Hepatocyte (in vitro differentiated cells): ENCODE results near the gene CUL7. TPM values are rescaled to one million over a fixed set of nuclear protein-coding genes. Genes with fewer than 3 reads are reported as not detected.
"Not testable (repeated sequence)": the region's sequence is repeated elsewhere in the genome, so short reads cannot be mapped to it uniquely, and the experiment has no call there.

ENCODE experiments used
- DNase-seq: peaks from one replicate; pipeline ENCODE4 v3.0.0-alpha.2; 2016; ENCODE audit warnings: low spot score
- H2AFZ ChIP-seq: fragments of 200-600 bp; sonication (generic); 2 replicates; pipeline ENCODE4 v1.6.0; 2016; ENCODE audit warnings: antibody characterized with exemption, mild to moderate bottlenecking
- H3K27ac ChIP-seq: fragments of 200-600 bp; sonication (generic); 2 replicates; pipeline ENCODE4 v1.5.1; 2016; ENCODE audit warnings: mild to moderate bottlenecking
- H3K27me3 ChIP-seq: fragments of 200-600 bp; sonication (generic); 2 replicates; pipeline ENCODE4 v1.6.1; 2016
- H3K36me3 ChIP-seq: fragments of 200-600 bp; sonication (generic); replicated peaks from 2 replicates; pipeline ENCODE4 v1.5.1; 2016; ENCODE audit warnings: low read depth; ENCODE audit not compliant: insufficient read depth
- H3K4me1 ChIP-seq: fragments of 200-600 bp; sonication (generic); 2 replicates; pipeline ENCODE4 v1.5.1; 2016; ENCODE audit warnings: mild to moderate bottlenecking, moderate library complexity; ENCODE audit not compliant: insufficient read depth
- H3K4me2 ChIP-seq: fragments of 200-600 bp; sonication (generic); 2 replicates; pipeline ENCODE4 v1.6.0; 2016
- H3K4me3 ChIP-seq: fragments of 200-600 bp; sonication (generic); 2 replicates; pipeline ENCODE4 v1.5.1; 2016; ENCODE audit warnings: mild to moderate bottlenecking
- H3K79me2 ChIP-seq: fragments of 200-600 bp; sonication (generic); 2 replicates; pipeline ENCODE4 v1.6.0; 2017; ENCODE audit warnings: mild to moderate bottlenecking
- H3K9me2 ChIP-seq: fragments of 200-600 bp; sonication (generic); replicated peaks from 2 replicates; pipeline ENCODE4 v1.6.0; 2017; ENCODE audit warnings: mild to moderate bottlenecking; ENCODE audit not compliant: insufficient read depth
- H3K9me3 ChIP-seq: fragments of 200-600 bp; sonication (generic); 2 replicates; pipeline ENCODE4 v1.5.1; 2016; ENCODE audit warnings: low read depth, mild to moderate bottlenecking
- H4K20me1 ChIP-seq: fragments of 200-600 bp; sonication (generic); 2 replicates; pipeline ENCODE4 v1.6.0; 2016; ENCODE audit warnings: mild to moderate bottlenecking; ENCODE audit not compliant: insufficient read depth, poor library complexity, severe bottlenecking
- CTCF ChIP-seq: fragments of 200-600 bp; sonication (generic); IDR thresholded peaks from 2 replicates; pipeline ENCODE4 v1.5.1; 2016; ENCODE audit warnings: antibody characterized with exemption, mild to moderate bottlenecking; ENCODE audit not compliant: poor library complexity
- EZH2 ChIP-seq: fragments of 200-600 bp; sonication (generic); IDR thresholded peaks from 2 replicates; pipeline ENCODE4 v1.6.1; 2016; ENCODE audit warnings: antibody characterized with exemption, mild to moderate bottlenecking, borderline replicate concordance
- EZH2phosphoT487 ChIP-seq: fragments of 200-600 bp; sonication (generic); IDR thresholded peaks from one replicate; pipeline ENCODE4 v1.6.1; 2018; ENCODE audit warnings: antibody characterized with exemption, mild to moderate bottlenecking, low read depth, moderate library complexity; ENCODE audit not compliant: unreplicated experiment, severe bottlenecking
- WGBS: methylation state at CpG from one replicate; pipeline ENCODE4 v1.1.6; 2016; ENCODE audit warnings: low lambda C conversion rate; ENCODE audit errors: missing lambda C conversion rate; 5-methylcytosine and 5-hydroxymethylcytosine counted together
- polyA plus RNA-seq: library from polyadenylated mRNA; unstranded; fragments of >200 nt; fragmentation: Nextera tagmentation; extraction: Ambion mirVana; gene quantifications from 2 replicates; pipeline ENCODE4 v1.2.1, GENCODE V29; 2016
- total RNA-seq: library from RNA; depleted of rRNA; stranded (reverse); fragments of >200 nt; gene quantifications from 2 replicates; pipeline ENCODE4 v1.2.3, GENCODE V29; 2014

The CUL7 gene
- total and polyA plus RNA-seq, 2 experiments from 2014 or later: 46.4 to 58.2 TPM

DNA sequence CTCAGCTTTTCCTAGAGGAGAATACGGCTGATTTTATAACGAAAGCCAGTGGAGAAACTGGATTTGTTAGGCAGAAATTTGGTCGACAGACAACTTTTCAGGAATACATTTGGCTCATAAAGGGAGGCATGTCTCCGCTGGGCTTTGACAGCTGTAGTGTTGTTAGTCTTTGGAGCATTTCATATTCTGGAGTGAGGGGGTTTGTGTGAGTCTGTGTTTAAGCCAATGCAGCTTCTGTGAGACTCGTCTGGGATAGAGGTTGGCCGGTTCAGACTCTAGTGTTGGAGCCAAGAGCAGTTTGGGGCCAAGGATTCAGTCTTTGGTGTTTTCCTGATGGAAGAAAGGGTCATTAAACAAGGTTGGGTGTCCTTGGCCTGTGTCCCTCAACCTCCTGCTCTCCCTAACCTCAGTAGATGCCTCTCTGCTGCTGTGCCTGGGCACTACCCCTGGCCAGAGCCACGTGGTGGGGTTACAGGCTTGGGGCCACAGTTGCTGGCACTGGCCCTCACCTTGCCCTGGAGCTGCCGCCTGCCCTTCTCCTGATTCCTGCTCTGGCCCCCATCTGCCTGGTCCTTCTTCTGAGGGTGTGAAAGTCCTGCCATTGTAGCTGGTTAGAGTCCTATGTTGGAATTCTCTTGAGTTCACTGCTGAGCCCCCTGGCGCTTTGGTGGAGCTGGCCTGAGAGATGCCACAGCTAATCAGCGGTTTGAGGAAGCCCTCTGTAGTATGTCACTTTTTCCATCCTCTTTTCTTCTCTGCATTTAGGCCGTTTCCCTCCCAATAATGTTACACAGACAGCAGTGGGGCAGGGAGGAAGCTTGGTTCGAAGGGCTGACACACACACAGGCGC, 29.4 kb upstream of the CUL7 start:
- 86% methylated on average over 13 of the region's 13 CpGs for WGBS

DNA sequence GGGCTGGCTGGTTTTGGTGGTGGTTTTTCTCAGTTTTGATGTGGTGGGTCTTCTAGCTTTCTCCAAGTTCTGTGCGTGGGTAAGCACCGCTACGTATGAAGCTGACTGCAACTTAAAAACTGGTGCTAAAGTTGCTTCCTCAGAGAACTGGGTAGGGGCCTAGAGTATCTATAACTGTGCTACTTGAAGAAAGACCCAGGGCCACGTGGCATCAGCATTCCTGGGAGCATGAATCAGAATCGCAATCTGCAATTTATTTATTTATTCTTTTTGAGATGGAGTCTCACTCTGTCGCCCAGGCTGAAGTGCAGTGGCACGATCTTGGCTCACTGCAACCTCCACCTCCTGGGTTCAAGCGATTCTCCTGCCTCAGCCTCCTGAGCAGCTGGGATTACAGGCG, 28.3 kb upstream of the CUL7 start:
- WGBS: 94% methylated on average over 9 of the region's 9 CpGs
- peaks cover 19% of the 10 kb centered on the region for H4K20me1 ChIP-seq
- not testable (repeated sequence) for H3K4me2 ChIP-seq

More for the DNA sequence above, 29.4 kb upstream of the CUL7 start:
- Histone ChIP-seq H3K4me2 (no peak overlapping the region), H4K20me1 (peaks cover 19% of the 10 kb centered on the region), H3K27ac (no peak overlapping the region), H3K79me2 (peaks cover 100% of the 10 kb centered on the region), H3K27me3 (no peaks in the 10 kb centered on the region), H3K4me1 (peaks cover 5% of the 10 kb centered on the region), H2AFZ (no peak overlapping the region), H3K36me3 (no peaks in the 10 kb centered on the region), H3K4me3 (no peak overlapping the region), H3K9me2 (no peaks in the 10 kb centered on the region), H3K9me3 (no peaks in the 10 kb centered on the region)
- no peak for TF ChIP-seq CTCF
- TF ChIP-seq EZH2phosphoT487: no peak
- no peak for TF ChIP-seq EZH2
- no peak for DNase-seq

DNA sequence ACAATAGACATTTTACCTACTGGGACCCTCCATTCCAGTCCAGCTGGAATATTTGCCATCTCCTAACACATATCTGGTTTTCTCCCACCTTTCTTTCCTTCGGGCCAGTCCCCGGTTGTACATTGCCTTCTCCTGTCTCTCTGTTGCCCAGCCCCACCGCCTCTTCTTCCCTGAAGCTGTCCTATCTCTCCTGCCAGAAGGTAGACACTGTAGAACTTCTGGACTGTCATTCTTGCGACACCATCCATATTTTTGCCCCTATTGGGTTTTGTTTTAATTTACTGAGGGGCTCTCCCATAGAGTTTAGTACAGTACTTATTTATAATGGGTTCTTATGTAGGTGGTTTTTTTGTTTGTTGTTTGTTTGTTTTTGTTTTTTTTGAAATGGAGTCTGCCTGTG, 27.4 kb upstream of the CUL7 start:
- Histone ChIP-seq H3K4me1 (peaks cover 8% of the 10 kb centered on the region), H3K36me3 (no peaks in the 10 kb centered on the region), H3K9me2 (no peaks in the 10 kb centered on the region), H3K9me3 (no peaks in the 10 kb centered on the region), H3K27me3 (no peaks in the 10 kb centered on the region), H3K4me3 (no peak overlapping the region), H2AFZ (no peak overlapping the region), H3K4me2 (no peak overlapping the region), H3K79me2 (peaks cover 98% of the 10 kb centered on the region), H3K27ac (no peak overlapping the region), H4K20me1 (peaks cover 13% of the 10 kb centered on the region)
- TF ChIP-seq EZH2phosphoT487 (no peak), CTCF (no peak), EZH2 (no peak)
- WGBS: 94% methylated on average over 4 of the region's 4 CpGs
- no peak for DNase-seq

More for the DNA sequence above, 28.3 kb upstream of the CUL7 start:
- H3K79me2 ChIP-seq: peaks cover 100% of the 10 kb centered on the region
- H3K9me2 ChIP-seq, DNase-seq, H3K9me3 ChIP-seq, H2AFZ ChIP-seq, H3K27ac ChIP-seq, H3K4me3 ChIP-seq, H3K4me1 ChIP-seq, H3K27me3 ChIP-seq, H3K36me3 ChIP-seq: not testable (repeated sequence)

GRCh38 chr6:43078691-43079090, 25.0 kb upstream of the CUL7 start:
- H3K79me2 ChIP-seq: peaks cover 74% of the 10 kb centered on the region
- TF ChIP-seq CTCF (no peak), EZH2phosphoT487 (no peak), EZH2 (no peak)
- H3K4me1 ChIP-seq: peaks cover 26% of the 10 kb centered on the region
- no peaks in the 10 kb centered on the region for H3K9me2 ChIP-seq
- no peaks in the 10 kb centered on the region for H3K27me3 ChIP-seq
- peak overlapping the region; percentile 88 for H3K4me2 ChIP-seq
- no peak overlapping the region for H2AFZ ChIP-seq
- peaks cover 13% of the 10 kb centered on the region for H4K20me1 ChIP-seq
- DNase-seq: no peak
- WGBS: 44% methylated on average over 2 of the region's 2 CpGs
- H3K9me3 ChIP-seq: no peaks in the 10 kb centered on the region
- no peak overlapping the region for H3K4me3 ChIP-seq
- H3K36me3 ChIP-seq: no peaks in the 10 kb centered on the region
- peak overlapping the region; percentile 96 for H3K27ac ChIP-seq
